ENCODE results near the gene RGS17.

Gene RGS17

GRCh38 chr6:153027480-153027879 is 103.6 kb downstream of the RGS17 start:
- TF ChIP-seq USF1 (IDR thresholded peaks at IDR 0.05) (no peak), RAD21 (IDR thresholded peaks at IDR 0.05; ENCODE audit: low read depth) (no peak), EGR1 (IDR thresholded peaks at IDR 0.05) (no peak), TEAD4 (IDR thresholded peaks at IDR 0.05) (no peak)

- TF ChIP-seq TEAD4 (IDR thresholded peaks at IDR 0.05) (no peak), NFIC (IDR thresholded peaks at IDR 0.05) (no peak), YY1 (IDR thresholded peaks at IDR 0.05; ENCODE audit: low read depth) (no peak), USF1 (IDR thresholded peaks at IDR 0.05) (no peak), ZBTB7A (IDR thresholded peaks at IDR 0.05; ENCODE audit: low read depth) (no peak), TAF1 (IDR thresholded peaks at IDR 0.05; ENCODE audit: low read depth) (no peak), EP300 (IDR thresholded peaks at IDR 0.05; ENCODE audit: borderline replicate concordance) (no peak)
These were observed 106.4 kb downstream of the RGS17 start for GRCh38 chr6:153024709-153025017.

GRCh38 chr6:153023977-153024708 is 106.9 kb downstream of the RGS17 start:
- TF ChIP-seq NFIC (IDR thresholded peaks at IDR 0.05) (no peak), RAD21 (IDR thresholded peaks at IDR 0.05; ENCODE audit: low read depth) (peak; percentile 59)

GRCh38 chr6:153018355-153018754 is 112.7 kb downstream of the RGS17 start:
- no peak for TF ChIP-seq USF1 (IDR thresholded peaks at IDR 0.05)
- TF ChIP-seq MAX (IDR thresholded peaks at IDR 0.05): no peak

- TF ChIP-seq TEAD4 (IDR thresholded peaks at IDR 0.05): no peak
- no peak for TF ChIP-seq RAD21 (IDR thresholded peaks at IDR 0.05; ENCODE audit: low read depth)
- TF ChIP-seq TCF12 (IDR thresholded peaks at IDR 0.05; ENCODE audit: low read depth): no peak
- no peak for TF ChIP-seq EP300 (IDR thresholded peaks at IDR 0.05; ENCODE audit: borderline replicate concordance)
- TF ChIP-seq YY1 (IDR thresholded peaks at IDR 0.05; ENCODE audit: low read depth): no peak
- no peak for TF ChIP-seq ZBTB7A (IDR thresholded peaks at IDR 0.05; ENCODE audit: low read depth)
- TF ChIP-seq CEBPB (IDR thresholded peaks at IDR 0.05): no peak
- no peak for TF ChIP-seq NFIC (IDR thresholded peaks at IDR 0.05)
These were observed 114.2 kb downstream of the RGS17 start for GRCh38 chr6:153016846-153017245.

GRCh38 chr6:153015094-153015640 is 115.9 kb downstream of the RGS17 start:
- TF ChIP-seq CEBPB (IDR thresholded peaks at IDR 0.05): no peak

- TF ChIP-seq NFIC (IDR thresholded peaks at IDR 0.05): no peak
- no peak for TF ChIP-seq EP300 (IDR thresholded peaks at IDR 0.05; ENCODE audit: borderline replicate concordance)
- TF ChIP-seq YY1 (IDR thresholded peaks at IDR 0.05; ENCODE audit: low read depth): no peak
- no peak for TF ChIP-seq RAD21 (IDR thresholded peaks at IDR 0.05; ENCODE audit: low read depth)
- no peak for TF ChIP-seq CREB1 (IDR thresholded peaks at IDR 0.05; ENCODE audit: low read depth)
- TF ChIP-seq FOXM1 (IDR thresholded peaks at IDR 0.05; ENCODE audit: borderline replicate concordance, low read depth): no peak
- no peak for TF ChIP-seq REST (IDR thresholded peaks at IDR 0.05; ENCODE audit: low read depth)
- TF ChIP-seq TCF12 (IDR thresholded peaks at IDR 0.05; ENCODE audit: low read depth): no peak
- no peak for TF ChIP-seq MAX (IDR thresholded peaks at IDR 0.05)
- no peak for TF ChIP-seq CEBPB (IDR thresholded peaks at IDR 0.05)
- TF ChIP-seq TEAD4 (IDR thresholded peaks at IDR 0.05): no peak
These were observed 117.6 kb downstream of the RGS17 start for GRCh38 chr6:153013438-153013837.

- no peak for TF ChIP-seq YY1 (IDR thresholded peaks at IDR 0.05; ENCODE audit: low read depth)
- TF ChIP-seq ZBTB7A (IDR thresholded peaks at IDR 0.05; ENCODE audit: low read depth): no peak
- no peak for TF ChIP-seq CEBPB (IDR thresholded peaks at IDR 0.05)
- no peak for TF ChIP-seq MAX (IDR thresholded peaks at IDR 0.05)
- TF ChIP-seq EP300 (IDR thresholded peaks at IDR 0.05; ENCODE audit: borderline replicate concordance): no peak
- TF ChIP-seq TEAD4 (IDR thresholded peaks at IDR 0.05): no peak
- TF ChIP-seq USF1 (IDR thresholded peaks at IDR 0.05): no peak
- no peak for TF ChIP-seq EGR1 (IDR thresholded peaks at IDR 0.05)
- TF ChIP-seq CREB1 (IDR thresholded peaks at IDR 0.05; ENCODE audit: low read depth): no peak
- no peak for TF ChIP-seq NFIC (IDR thresholded peaks at IDR 0.05)
These were observed 118.2 kb downstream of the RGS17 start for GRCh38 chr6:153012856-153013255.
